ENCODE data around the gene RPS16.

DNA sequence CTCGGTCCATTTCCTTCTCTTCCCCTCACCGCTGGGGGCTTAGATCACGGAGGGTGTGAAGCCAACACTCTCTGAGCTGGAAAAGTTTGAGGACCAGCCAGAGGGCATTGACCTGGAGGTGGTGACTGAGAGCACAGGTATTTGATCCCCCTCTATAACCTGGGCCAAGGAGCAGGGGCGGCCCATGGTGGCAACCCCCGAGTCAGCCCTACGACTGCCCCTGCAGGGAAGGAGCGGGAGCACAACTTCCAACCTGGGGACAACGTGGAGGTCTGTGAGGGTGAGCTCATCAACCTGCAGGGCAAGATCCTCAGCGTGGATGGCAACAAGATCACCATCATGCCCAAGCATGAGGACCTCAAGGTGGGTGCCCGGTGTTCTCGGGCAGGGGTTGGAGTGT is 33.3 kb upstream of the RPS16 start:
- TF ChIP-seq, protein P1, sequence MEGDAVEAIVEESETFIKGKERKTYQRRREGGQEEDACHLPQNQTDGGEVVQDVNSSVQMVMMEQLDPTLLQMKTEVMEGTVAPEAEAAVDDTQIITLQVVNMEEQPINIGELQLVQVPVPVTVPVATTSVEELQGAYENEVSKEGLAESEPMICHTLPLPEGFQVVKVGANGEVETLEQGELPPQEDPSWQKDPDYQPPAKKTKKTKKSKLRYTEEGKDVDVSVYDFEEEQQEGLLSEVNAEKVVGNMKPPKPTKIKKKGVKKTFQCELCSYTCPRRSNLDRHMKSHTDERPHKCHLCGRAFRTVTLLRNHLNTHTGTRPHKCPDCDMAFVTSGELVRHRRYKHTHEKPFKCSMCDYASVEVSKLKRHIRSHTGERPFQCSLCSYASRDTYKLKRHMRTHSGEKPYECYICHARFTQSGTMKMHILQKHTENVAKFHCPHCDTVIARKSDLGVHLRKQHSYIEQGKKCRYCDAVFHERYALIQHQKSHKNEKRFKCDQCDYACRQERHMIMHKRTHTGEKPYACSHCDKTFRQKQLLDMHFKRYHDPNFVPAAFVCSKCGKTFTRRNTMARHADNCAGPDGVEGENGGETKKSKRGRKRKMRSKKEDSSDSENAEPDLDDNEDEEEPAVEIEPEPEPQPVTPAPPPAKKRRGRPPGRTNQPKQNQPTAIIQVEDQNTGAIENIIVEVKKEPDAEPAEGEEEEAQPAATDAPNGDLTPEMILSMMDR (IDR thresholded peaks at IDR 0.05), result no peak
- no peak for TF ChIP-seq POLR2A (IDR thresholded peaks at IDR 0.05; ENCODE audit: low read depth)

All from esophagus muscularis mucosa (tissue), 3 donors.